ENCODE measurements around the gene UNC5C.

Gene UNC5C

DNA sequence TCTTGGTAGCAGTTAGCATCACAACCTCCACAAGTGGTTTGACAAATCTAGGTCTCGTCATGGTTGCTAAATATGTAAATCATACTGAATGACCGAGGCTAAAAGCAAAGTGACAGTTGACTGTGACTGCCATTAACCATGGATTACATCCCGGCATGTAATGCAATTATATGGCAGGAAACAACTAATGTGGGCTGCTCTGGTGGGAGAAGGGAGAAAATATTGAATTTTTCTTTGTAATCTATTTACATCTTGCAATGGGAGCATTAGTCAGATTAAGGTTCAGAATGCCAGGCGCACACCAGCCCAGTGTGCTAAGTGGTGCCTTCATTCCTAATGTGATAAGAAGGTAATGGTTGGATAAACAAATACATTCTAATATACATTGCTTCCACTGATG lies 35.8 kb downstream of the UNC5C start:
- Histone ChIP-seq H3K27me3 (replicated peaks; ENCODE audit: control insufficient read depth, insufficient read depth, low read length) (no peaks in the 10 kb centered on the region), H3K4me3 (replicated peaks; ENCODE audit: low read depth, low read length) (no peak overlapping the region), H3K36me3 (ENCODE audit: control insufficient read depth, insufficient read depth, low read length) (no peaks in the 10 kb centered on the region)
- TF ChIP-seq, protein P1, sequence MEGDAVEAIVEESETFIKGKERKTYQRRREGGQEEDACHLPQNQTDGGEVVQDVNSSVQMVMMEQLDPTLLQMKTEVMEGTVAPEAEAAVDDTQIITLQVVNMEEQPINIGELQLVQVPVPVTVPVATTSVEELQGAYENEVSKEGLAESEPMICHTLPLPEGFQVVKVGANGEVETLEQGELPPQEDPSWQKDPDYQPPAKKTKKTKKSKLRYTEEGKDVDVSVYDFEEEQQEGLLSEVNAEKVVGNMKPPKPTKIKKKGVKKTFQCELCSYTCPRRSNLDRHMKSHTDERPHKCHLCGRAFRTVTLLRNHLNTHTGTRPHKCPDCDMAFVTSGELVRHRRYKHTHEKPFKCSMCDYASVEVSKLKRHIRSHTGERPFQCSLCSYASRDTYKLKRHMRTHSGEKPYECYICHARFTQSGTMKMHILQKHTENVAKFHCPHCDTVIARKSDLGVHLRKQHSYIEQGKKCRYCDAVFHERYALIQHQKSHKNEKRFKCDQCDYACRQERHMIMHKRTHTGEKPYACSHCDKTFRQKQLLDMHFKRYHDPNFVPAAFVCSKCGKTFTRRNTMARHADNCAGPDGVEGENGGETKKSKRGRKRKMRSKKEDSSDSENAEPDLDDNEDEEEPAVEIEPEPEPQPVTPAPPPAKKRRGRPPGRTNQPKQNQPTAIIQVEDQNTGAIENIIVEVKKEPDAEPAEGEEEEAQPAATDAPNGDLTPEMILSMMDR (IDR thresholded peaks at IDR 0.05; ENCODE audit: insufficient read depth, low read length, poor library complexity, severe bottlenecking): no peak
- DNase-seq (ENCODE audit: extremely low read depth, insufficient read length): no peak

DNA sequence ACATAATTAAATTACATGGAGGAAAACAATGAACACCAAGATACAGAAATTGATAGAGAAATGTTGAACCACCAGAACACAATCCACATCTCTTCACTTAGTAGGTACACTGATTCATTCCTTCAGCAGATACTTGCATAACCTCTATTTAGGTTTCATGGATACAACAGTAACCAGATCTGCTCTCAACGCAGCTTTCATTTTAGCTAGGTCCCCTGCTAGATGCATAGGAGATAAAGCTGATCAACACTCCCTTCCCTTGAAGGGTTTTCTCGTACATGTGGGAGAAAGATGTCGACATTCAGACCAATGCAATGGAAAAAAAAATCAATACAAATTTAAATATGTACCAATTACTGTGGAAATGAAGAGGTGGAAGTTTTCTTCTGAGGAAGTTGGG lies 37.3 kb downstream of the UNC5C start:
- DNase-seq (ENCODE audit: extremely low read depth, insufficient read length): no peak

DNA sequence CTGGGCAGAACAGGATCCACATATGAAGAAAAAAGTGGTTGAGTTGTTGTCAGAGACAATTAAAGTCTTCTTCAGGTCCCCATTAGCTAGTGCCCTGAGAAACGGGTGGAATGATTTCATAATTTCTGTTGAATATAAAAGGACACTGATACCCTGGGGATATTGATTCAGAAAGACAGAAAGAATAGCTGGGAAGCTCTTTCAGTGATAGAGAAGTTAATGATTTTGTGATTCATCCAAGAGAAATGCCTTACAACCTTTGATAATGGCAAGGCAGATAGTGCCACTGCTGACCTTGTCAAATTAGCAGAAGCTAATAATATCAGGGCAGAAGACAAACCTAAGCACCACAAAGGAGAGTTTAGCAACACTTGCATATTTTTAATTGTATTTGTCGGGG lies 37.9 kb downstream of the UNC5C start:
- TF ChIP-seq, protein P1 (IDR thresholded peaks at IDR 0.05; ENCODE audit: insufficient read depth, low read length, poor library complexity, severe bottlenecking): no peak
- Histone ChIP-seq H3K4me3 (replicated peaks; ENCODE audit: low read depth, low read length) (no peak overlapping the region), H3K27me3 (replicated peaks; ENCODE audit: control insufficient read depth, insufficient read depth, low read length) (no peaks in the 10 kb centered on the region), H3K36me3 (ENCODE audit: control insufficient read depth, insufficient read depth, low read length) (no peaks in the 10 kb centered on the region)
- no peak for DNase-seq (ENCODE audit: extremely low read depth, insufficient read length)

More for the DNA sequence above, 37.3 kb downstream of the UNC5C start:
- H3K36me3 ChIP-seq (ENCODE audit: control insufficient read depth, insufficient read depth, low read length): no peaks in the 10 kb centered on the region
- TF ChIP-seq, protein P1 (IDR thresholded peaks at IDR 0.05; ENCODE audit: insufficient read depth, low read length, poor library complexity, severe bottlenecking): no peak
- H3K27me3 ChIP-seq (replicated peaks; ENCODE audit: control insufficient read depth, insufficient read depth, low read length): no peaks in the 10 kb centered on the region
- no peak overlapping the region for H3K4me3 ChIP-seq (replicated peaks; ENCODE audit: low read depth, low read length)

DNA sequence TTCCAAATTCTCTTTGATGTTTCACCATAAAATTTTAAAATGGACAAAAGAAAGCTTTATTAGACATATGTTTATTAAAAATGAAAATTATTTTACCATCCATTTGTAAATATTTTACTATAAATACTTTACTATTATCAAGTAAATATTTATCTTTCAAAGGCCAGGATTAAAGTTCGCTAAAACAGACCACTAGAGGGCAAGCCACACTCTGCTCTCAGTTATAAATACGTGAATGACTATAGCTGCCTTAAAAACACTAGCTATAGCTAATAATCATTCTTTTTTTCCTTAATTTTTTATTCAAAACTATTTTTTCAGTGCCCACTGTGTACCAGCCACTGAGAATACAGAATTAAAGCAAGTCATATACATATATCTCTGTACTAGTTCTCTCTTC lies 38.6 kb downstream of the UNC5C start:
- Histone ChIP-seq H3K36me3 (ENCODE audit: control insufficient read depth, insufficient read depth, low read length) (no peaks in the 10 kb centered on the region), H3K4me3 (replicated peaks; ENCODE audit: low read depth, low read length) (no peak overlapping the region), H3K27me3 (replicated peaks; ENCODE audit: control insufficient read depth, insufficient read depth, low read length) (no peaks in the 10 kb centered on the region)
- TF ChIP-seq, protein P1 (IDR thresholded peaks at IDR 0.05; ENCODE audit: insufficient read depth, low read length, poor library complexity, severe bottlenecking): peak; percentile 50
- no peak for DNase-seq (ENCODE audit: extremely low read depth, insufficient read length)

DNA sequence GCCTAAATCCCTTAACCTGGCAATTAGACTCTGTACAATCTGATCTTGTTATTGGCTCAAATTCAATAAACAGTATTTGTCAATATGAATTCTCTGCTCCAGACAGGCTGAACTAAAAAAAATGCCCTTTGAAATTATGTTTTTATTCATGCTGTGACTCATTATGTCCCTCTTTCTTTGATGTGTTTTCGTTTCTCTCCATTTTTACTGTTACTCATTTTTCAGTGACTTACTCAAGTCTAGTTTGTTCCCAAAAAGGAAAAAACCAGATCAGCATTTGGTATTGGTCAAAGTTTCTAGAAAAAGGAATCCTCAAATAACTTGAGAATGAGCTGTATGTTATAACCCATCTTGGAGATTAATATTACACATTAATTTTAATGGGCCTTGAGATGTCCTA lies 40.4 kb downstream of the UNC5C start:
- H3K36me3 ChIP-seq (ENCODE audit: control insufficient read depth, insufficient read depth, low read length): no peaks in the 10 kb centered on the region
- no peak for DNase-seq (ENCODE audit: extremely low read depth, insufficient read length)
- TF ChIP-seq, protein P1 (IDR thresholded peaks at IDR 0.05; ENCODE audit: insufficient read depth, low read length, poor library complexity, severe bottlenecking): no peak
- no peak overlapping the region for H3K4me3 ChIP-seq (replicated peaks; ENCODE audit: low read depth, low read length)
- H3K27me3 ChIP-seq (replicated peaks; ENCODE audit: control insufficient read depth, insufficient read depth, low read length): no peaks in the 10 kb centered on the region

DNA sequence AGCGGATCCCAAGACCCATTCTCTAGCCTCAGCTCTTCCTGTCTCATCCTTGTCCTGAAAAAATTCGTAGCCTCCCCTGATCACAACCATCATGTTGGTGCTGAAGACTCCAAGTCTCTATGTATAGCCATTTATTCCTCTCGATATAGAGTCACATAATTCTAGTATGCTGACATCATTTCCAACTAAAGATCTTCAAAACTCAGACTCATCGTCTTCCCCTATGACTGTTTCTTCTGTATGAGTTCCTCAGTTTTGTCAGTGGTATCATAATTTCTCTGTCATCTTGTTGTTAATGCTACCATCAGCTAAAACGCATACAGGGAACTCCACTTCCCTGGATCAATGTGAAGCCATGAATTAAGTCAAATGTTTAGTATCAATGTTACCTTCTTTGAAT lies 41.2 kb downstream of the UNC5C start:
- TF ChIP-seq, protein P1 (IDR thresholded peaks at IDR 0.05; ENCODE audit: insufficient read depth, low read length, poor library complexity, severe bottlenecking): no peak
- H3K36me3 ChIP-seq (ENCODE audit: control insufficient read depth, insufficient read depth, low read length): no peaks in the 10 kb centered on the region
- no peak overlapping the region for H3K4me3 ChIP-seq (replicated peaks; ENCODE audit: low read depth, low read length)
- no peak for DNase-seq (ENCODE audit: extremely low read depth, insufficient read length)
- no peaks in the 10 kb centered on the region for H3K27me3 ChIP-seq (replicated peaks; ENCODE audit: control insufficient read depth, insufficient read depth, low read length)
